Activated effector memory CD4-positive, alpha-beta T cell treated with Interleukin-2 at 50 U/mL for 16 hours (primary cell): ENCODE measurements around the gene PDGFB.

Experiments used
- DNase-seq: peaks from one replicate; pipeline ENCODE4 v3.0.0-alpha.2; 2020

The PDGFB gene

DNA sequence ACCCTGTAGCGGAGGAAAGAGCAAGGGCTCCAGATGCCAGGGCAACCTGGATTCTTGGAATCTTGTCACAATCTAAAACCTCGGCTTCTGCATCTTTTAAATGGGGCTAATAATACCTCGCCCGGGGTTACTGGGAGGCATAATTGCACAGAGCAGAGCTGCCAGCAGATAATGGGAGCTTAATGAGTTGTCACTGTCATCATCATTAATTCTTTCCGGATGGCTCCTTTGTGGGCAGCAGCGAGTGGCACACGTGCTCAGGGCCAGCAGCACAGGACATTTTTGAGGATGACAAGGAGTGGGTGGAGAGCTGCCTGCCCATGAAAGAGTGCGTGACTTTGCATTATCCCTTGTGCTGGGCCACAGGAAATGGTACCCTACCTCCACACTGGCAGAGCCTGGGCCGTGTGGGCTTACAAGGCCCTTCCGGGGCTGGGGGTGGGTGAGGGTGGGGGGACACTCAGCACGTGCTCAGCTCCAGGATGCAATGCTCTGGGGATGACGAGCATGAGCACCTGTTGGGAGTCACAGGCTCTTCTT, 5.7 kb downstream of the PDGFB start:
- no peak for DNase-seq

DNA sequence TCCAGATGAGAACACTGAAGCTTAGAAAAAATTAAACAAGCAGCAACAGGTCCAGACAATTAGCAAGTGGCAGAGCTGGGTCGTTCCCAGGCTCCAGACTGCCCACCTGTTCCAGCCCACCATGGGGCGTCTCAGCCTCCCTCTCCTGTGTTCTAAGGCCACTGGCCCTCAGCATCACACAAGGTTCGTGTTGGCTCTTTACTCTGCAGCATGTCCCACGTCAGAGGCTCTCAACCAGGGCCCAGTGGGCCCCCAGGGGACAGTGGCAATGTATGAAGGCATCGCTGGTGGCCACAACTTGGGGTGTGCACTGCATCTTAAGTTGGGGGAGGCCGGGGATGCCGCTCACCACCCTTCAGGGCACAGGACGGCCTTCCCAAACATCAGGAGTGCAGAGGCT, 6.2 kb downstream of the PDGFB start:
- DNase-seq = no peak

DNA sequence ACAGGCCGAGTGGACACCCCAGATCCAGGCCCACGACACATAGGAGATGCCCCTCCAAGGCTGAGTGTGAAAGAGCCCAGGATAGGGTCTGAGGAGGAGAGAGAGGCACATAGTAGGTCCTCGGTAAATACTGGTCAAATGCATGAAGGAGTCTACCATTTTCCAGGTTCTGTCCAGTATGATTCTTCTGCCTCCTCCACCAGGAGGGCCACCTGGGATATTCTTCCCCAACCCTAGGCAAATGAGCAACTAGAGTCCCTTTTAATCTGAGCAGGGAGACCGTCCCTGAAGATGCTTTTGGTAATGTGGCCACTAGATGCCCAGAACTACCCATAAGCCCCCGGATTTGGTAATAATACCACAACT, 6.7 kb downstream of the PDGFB start:
- DNase-seq = no peak

DNA sequence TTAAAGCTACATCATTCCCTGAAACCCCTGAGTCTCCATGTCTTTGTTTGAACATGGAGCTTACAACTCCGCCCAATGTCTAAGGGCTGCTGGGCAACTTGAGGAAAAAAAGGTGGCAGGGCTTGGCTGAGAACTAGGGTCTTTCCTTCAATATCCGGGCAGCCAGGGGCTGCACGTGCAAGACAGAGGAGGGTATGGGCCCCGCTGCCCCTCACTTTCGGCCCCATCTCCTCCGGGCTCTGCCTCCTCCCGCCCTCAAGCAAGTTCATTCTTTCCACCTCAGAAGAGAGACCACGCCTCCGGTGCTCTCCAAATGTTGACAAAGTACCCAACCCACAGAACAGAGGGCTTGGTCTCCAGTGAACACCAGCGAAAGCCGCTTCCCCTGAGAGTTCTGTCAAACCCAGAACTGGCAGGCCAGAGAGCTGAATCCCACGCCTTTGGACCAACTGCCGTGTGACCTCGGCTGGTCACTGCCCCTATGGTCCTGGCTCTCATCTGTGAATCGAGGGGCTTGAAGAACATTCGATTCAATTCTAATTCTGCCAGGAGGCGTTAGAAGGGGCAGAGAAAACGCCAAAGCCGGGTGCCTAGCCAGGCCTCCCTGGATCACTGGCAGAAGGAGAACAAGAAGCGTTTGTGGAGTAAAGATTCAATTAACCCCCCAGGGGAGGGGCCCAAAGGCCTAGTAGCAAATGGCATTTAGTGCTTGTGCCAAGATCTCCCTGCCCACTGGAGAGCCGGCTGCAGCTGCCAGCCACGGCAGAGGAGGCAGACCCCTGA, 7.3 kb downstream of the PDGFB start:
- DNase-seq = no peak

DNA sequence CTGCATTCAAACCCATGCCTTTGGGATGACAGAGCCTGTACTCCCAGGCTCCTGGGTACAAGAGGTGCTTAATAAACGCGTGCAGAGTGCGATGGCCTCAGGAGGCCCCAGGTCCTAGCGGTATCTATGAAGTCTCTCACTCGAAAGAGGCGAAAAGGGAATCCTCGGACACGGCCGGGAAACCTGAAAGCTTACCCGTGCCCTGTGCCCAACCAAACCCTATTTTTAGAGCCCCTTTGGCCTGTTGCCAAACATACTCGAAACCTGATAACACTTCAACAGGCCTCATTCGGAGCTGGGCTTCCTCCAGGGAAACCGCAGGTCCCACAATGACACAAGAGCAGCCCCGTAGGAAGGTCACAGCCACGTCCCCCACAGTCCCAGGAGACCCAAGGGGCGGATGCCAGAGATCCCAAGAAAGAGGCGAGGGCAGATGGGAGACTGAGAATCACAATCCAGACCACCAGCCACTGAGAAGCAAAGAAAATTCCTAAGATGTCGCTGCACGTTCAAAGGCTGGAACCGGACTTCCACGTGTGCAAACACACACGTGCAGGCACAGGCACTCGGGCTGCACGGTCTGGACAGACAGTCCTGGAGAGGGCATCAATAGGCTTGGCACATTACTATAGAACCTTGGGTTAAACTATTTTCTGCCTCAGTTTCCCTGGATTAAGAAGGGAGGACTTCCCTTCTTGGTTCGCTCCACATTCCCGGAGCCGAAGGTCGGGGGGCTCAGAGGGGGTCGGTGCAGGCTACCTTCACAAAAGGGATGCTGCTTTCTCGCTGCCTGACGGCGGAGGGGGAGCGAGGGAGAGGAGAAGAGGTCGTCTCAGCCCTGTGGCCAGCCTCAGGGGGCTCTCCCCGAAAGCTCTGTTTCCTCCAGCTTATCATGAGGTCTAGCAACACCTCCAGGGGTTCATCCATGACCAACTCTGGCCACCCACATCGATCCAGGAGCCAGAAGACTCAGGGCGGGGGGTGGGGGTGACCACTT, 8.2 kb downstream of the PDGFB start:
- peak; percentile 22 for DNase-seq

DNA sequence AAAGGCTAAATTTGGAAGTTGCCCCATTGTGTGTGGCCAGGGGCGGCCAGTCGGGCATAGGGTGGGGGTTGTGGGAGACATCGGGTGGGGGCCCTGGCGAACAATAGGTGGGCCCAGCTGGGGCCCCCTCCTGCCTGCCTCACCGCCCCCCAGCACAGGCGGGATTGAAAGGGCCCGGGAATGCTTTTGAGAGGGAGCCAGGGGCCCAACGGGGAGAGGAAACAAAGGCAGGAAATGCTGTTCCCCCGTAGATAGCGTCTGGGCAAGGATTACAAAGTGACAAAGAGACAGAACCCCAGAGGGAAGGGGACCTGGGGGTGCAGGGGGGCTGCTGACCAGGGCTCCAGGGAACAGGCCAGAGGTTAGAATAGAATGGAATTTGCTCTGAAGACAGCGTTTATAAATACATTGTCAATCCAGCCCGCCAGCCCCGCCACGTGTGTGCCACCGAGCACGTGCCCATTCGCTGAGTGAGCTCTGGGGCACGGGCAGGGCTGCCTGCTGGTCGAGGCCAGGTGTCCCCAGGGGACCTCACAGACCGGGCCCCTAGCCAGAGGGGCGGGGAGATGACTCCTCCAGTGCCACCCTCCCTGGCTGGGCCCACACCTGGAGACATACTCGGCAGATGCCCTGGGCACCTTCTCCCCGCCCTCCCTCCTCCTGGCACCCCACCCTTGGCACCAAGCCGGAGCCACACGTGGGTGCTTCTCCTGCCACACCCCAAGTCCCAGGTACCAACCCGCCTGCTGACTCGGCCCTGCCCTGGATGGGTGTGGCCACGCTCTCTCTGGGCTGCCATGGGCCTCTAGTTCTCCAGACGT, 9.7 kb downstream of the PDGFB start:
- DNase-seq = no peak

DNA sequence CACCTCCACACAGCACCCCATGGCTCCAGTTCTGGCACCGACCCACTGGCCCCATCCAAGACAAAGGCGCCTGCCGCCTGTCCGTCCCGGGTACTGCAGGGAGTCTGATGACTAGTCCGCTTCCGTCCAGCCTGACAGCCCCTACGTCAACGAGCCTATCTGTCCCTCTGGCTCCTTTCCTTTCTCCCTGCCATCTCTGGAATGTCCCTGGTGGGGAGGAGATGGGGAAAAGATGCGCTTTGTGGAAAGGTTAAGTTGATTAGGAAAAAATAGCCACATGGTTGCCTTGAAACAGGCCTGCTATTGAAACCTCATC, 10.4 kb downstream of the PDGFB start:
- DNase-seq = no peak

DNA sequence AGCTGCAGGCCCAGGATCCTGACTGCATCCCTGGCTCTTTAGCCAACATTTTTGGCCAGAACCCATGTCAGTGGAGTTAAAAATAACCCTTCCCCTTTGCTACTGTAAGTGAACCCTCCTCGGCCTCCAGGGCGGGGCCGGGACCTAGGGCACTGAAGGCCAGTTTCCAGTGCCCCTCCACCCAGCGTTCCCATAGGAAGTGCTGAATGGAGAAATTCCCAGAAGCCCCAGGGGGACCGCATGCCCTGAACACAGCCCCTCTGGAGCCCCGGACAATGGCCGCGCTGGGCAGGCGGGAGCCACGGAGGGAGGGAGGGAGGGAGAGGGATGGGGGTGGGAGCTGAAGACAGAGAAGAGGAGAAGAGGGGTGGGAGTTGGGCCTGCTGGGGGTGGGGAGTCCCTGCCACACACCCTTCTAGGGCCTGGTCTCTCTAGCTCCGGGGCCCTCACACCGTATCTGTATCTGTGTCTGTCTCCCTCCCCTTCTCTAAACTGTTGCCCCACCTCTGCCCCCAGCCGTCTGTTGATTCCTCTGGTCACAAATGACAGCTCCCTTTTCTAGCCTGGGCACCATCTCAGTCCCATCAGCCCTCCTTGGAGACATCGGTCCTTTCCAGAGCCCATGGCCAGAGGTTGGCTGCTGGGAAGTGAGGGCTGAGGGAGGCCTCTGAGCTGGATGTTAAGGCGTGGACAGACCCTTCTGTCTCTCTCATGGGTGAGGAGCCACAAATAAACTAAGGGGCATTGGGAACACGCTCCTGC, 10.9 kb downstream of the PDGFB start:
- no peak for DNase-seq

DNA sequence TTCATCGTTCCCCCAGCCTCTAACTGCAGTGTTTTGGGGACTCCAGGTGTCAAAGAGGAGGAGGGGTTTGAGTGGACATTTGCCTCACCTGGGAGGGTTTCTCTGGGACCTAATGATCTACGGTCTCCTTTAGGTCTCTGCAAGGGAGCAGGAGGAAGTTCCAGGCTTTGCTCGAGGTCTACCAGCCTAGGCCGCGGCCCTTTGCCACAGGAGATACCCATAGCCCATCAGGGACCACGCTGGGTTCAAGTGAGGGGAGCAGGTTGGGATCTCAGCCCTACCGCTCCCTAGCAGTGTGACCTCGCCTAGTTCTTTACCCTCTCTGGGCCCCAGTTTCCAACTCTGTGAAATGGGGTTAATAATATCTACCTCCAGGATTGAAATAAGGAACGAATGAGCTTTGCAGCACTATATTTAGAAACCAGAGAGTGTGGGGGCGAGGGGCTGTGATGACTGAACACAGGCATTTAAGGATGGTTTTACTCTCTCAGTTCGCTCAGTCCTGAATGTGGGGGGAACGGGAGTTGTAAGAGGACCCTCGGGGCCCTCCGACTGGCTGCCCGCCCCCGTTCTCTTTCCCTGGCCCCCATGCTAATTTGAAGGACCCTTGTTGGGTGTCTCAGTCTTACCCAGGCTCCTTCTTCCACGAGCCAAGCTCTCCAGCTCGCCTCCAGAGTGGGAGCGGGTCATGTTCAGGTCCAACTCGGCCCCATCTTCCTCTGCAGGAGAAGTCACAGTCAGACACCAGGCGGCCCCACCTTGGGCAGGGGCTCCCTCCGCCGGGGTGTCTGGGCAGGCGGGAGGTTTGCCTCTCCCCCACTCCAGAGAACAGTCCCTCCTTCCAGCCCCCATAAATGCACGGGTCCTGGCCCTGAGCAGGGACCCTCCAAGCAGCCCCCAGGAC, 11.7 kb downstream of the PDGFB start:
- no peak for DNase-seq

DNA sequence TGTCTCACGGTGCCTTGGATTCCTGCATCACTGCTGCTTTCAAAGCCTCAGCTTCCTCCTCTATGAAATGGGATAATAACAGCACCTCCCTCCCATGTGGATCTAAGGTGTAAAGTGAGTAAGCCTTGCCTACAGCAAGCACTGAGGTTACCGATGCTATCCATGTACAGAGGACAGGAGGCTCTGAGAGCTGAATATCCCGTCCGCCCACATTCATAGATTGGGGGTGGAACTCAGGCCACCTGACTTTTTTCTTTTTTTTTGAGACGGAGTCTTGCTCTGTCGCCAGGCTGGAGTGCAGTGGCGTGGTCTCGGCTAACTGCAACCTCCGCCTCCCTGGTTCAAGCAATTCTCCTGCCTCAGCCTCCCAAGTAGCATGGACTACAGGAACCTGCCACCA, 12.5 kb downstream of the PDGFB start:
- DNase-seq = no peak

DNA sequence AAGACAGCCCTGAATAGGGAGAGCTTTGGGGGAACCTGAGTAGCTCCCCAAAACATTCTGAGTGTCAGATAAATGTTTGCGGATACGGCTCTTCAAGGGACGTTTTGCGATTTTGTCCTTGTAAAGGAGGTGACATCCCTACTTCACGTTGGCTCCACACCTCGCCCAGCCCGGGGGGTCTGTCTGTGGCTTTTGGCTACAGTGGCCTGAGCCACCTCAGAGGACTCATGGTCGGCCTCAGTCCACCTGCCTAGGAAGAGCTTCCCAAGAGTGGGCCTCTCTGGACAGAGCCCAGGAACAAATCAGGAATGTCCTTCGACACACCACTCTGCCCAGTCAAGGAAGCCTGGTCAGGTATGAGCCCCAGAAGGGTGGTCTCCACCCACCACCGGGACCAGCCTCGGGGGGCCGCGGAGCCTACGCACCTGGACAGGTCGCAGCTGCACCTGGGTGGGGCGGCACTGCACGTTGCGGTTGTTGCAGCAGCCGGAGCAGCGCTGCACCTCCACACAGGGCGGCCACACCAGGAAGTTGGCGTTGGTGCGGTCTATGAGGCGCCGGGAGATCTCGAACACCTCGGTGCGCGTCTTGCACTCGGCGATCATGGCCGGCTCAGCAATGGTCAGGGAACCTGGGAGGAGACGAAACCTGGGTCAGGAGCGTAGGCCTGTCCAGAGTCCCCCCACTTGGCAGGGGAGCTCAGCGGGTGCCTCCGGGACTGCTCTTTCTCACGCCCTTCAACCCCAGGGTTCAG, 13.4 kb downstream of the PDGFB start:
- DNase-seq = no peak

DNA sequence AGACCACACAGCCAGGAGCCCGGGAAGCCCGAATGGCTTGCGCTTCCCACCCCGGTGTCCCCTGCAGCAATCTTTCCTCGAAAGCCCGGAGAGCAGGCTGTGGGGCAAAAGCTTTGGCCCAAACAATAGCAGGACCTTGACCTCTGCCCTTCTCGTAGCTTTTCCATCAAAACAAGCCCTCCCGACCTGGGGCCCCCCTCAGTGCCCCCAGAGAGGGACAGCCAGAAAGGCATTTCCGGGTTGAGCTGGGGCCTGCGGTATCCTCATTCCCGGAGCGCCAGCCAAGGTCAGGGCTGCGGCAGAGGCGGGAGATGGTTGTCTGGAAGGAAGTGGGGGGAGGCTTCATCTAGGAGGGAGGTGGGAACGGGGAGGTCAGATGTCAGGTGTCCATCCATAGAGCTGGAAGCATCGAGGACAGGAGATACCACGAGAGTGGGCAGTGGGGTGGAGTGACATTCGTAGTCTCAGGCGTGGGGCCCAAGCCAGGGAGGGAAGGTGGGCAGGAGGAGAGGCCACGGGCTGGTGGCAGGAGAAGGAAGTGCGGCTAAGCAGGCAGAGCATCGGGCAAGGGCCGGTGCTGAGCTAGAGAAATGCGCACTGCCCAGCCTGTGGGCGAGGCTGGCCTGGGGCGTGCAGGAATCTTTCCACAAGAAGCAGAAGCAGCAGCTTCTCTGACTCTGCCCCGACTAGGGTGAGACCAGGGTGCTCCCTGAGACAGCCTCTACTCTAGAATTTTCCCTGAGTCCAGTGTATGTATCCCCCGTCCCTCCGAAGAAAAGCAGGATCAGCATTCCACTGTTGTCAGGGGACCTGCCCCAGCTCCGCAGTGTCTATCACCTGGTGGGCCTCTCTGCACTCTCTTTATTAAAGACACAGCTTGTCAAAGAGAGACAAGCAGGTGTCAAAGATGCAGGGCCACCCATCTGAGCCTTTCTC, 14.3 kb downstream of the PDGFB start:
- no peak for DNase-seq

DNA sequence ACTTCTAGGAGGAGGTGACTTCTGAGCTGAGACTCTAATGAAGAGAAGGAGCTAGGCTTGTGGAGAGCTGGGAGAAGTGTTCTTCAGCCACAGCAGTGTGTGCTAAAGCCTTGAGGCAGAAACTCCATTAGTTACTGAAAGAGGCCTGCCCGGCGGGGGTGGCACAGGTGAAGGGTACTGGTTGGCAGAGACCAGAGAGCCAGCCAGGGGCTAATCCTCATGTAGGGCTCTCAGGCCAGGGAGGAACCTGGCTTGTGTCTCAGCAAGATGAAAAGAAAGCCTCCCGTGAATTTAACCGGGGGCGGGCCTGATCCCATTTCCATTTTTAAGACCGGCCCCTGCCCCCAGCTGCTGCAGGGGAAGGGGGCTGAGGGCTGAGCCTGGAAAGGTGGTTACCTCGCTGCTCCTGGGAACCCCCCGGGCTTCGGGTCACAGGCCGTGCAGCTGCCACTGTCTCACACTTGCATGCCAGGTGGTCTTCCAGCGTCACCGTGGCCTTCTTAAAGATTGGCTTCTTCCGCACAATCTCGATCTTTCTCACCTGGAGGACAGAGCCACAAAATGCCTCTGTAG, 15.0 kb downstream of the PDGFB start:
- no peak for DNase-seq

DNA sequence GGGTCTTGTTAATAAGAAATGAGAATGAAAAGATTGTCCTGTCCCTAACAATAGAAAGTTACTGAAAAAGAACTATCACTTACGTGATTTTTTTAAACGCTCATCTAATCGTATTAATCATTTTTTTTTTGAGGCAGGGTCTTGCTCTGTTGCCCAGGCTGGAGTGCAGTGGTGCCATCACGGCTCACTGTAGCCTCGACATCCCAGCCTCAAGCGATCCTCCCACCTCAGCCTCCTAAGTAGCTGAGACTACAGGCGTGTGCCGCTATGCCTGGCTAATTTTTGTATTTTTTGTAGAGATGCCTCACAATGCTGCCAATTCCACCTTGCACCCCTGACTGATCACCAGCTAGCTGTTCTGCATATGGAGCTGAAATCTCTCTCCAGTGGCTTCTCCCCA, 15.7 kb downstream of the PDGFB start:
- DNase-seq = no peak

DNA sequence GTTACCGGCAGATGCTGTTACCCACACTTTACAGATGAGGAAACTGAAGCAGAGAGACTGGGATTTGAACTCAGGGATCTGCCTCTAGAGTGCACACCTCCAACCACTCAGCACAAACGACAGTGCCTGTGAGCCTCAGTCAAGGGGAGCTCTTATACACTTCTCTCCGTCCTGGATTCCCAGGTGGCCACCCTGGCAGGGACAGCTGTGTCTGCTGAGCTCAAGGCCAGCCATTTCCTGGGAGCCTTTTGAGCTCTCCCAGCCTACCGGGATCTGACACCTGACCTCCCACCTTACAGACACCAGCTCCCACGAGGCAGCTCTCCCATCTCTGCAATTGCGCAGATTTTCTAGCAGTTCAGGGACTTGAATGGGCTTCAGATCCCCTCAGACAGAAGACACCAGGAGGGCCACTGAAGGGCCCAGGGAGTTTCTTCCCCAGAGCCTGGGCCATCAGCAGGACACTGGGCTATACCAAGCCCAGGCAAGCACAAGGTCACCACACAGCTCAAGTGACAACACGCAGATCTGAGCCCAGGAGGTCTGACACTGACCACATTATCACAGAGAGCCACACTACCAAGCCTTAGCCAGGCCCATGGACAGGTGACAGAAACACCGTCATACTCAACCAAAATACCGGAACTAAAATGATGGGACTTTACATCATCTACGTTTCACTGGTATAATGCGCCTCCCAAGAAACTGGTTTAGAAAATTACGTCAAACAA, 17.1 kb downstream of the PDGFB start:
- DNase-seq = no peak

DNA sequence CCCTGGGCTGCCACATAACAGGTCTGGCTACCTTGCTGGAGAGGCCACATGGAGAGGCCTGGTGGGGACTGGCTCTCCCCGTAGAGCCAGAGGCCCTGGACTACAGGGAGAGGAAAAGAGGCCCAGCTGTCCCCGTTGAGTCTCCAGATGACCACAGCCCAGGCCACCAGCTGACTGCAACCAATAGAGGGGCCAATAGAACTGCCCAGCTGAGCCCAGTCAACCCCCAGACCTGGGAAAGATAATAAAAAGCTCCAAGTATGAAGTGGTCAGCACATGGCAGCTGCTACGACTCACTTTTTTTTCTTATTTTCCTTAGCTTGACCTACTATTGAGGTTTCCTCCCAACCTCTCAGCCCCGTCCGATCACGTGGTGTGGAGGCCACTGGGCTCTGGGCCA, 18.4 kb downstream of the PDGFB start:
- DNase-seq = no peak

DNA sequence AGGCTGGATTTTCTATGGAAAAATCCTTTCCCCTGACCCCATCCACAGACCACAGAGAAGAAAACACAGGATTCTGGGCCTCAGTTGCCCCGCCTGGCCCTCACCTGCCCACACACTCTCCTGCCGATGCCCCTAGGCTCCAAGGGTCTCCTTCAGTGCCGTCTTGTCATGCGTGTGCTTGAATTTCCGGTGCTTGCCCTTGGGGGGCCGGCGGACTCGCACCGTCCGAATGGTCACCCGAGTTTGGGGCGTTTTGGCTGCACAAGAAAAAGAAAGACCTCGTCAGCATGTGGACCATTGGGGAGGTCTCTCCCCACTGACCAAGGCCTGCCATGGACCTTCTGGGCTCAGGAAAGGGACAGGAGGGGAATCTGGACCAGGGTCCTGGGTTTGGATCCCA, 19.2 kb downstream of the PDGFB start:
- DNase-seq = no peak

DNA sequence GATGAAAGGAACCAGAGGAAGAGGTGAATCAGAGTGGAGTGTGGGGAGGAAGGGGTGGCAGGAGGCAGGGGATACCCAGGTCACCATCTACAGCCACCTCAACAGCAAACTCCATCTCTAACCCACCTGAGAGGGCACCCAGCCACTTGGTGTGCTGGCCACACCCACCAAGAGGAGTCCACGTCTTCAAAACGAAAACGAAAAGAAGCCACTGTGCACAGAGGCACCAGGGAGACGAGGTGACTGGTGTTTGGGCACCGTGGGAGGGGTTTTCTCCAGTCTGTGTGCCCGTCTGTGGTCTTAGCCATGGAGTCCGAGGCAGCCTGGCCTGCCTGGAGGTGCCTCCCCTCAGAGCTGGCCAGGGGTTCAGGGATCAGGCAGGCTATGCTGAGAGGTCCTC, 20.2 kb downstream of the PDGFB start:
- no peak for DNase-seq
